K562 (cell line): ENCODE measurements around the gene GLI3. TPM values are rescaled to one million over a fixed set of nuclear protein-coding genes. Genes with fewer than 3 reads are reported as not detected.

Experiments used
- ATAC-seq: fragments of 200-7000 bp; cut with Tn5 transposase; 3 replicates; pipeline ENCODE4 v1.9.1; 2020; ENCODE audit warnings: moderate library complexity
- BruUV-seq: library from RNA; stranded (reverse); fragments of 400-500 nt; replicated peaks from 2 replicates; lab custom pipeline; 2021; lab: Mats Ljungman, UMichigan
- CTCF ChIA-PET: fragments of 300-600 bp; formaldehyde crosslinking; extraction: SDS; loops from one replicate; lab custom pipeline; 2021; ENCODE audit warnings: low intra/inter-chr PET ratio; lab: Yijun Ruan, JAX
- POLR2A ChIA-PET: fragments of 300-600, 350-650 bp; sonication (Branson Sonifier 250); formaldehyde crosslinking; extraction: SDS; loops from one replicate; lab custom pipeline; 2021; ENCODE audit warnings: antibody characterized with exemption, inconsistent platforms; lab: Yijun Ruan, JAX
- DNase-seq, 4 experiments: peaks; one replicate each; pipeline versions ENCODE4 v3.0.0 to v3.0.0-alpha.2; 2011 to 2018; ENCODE audit warnings: low spot score in 3 of 4, mixed read lengths in 3 of 4; ENCODE audit errors: extremely low read depth in 1 of 4
- FAIRE-seq: peaks from 2 replicates; lab custom pipeline; 2011; peaks lifted over from hg19 to GRCh38; lab: Jason Lieb, UNC
- H2AFZ ChIP-seq: 2 replicates; pipeline ENCODE4 v1.6.0; 2011; ENCODE audit warnings: low read depth, low read length, control low read depth, inconsistent platforms
- H3K27ac ChIP-seq: fragments of 200-600 bp; 3 replicates; pipeline ENCODE4 v1.8.0; 2011; ENCODE audit warnings: low read depth, mild to moderate bottlenecking, control low read depth, inconsistent platforms, low read length, moderate library complexity, mixed read lengths; ENCODE audit errors: extremely low read depth
- H3K27me3 ChIP-seq, 2 experiments: fragments of 300-600 bp in 1 of 2; 2 replicates in 1 of 2; 3 replicates in 1 of 2; pipeline versions ENCODE4 v1.6.0 to v1.8.0; 2011; ENCODE audit warnings: inconsistent platforms in 2 of 2, low read length in 2 of 2, mild to moderate bottlenecking in 1 of 2, mixed read lengths in 1 of 2, moderate library complexity in 1 of 2; ENCODE audit not compliant: control insufficient read depth in 2 of 2, insufficient read depth in 2 of 2
- H3K36me3 ChIP-seq: fragments of 300-600 bp; 3 replicates; pipeline ENCODE4 v1.8.0; 2011; ENCODE audit warnings: mild to moderate bottlenecking, low read length, inconsistent platforms; ENCODE audit not compliant: control insufficient read depth, insufficient read depth
- H3K4me1 ChIP-seq, 2 experiments: fragments of 200-600 bp in 1 of 2; replicated peaks in 1 of 2; 2 replicates in 1 of 2; 3 replicates in 1 of 2; pipeline versions ENCODE4 v1.5.1 to v1.8.0; 2011; ENCODE audit warnings: inconsistent platforms in 2 of 2, low read length in 2 of 2, mild to moderate bottlenecking in 1 of 2, mixed read lengths in 1 of 2, moderate library complexity in 1 of 2; ENCODE audit not compliant: control insufficient read depth in 2 of 2, insufficient read depth in 2 of 2
- H3K4me2 ChIP-seq: 2 replicates; pipeline ENCODE4 v1.6.1; 2011; ENCODE audit warnings: low read length, control low read depth, inconsistent platforms, mixed read lengths; ENCODE audit not compliant: insufficient read depth
- H3K4me3 ChIP-seq: fragments of 200-600 bp; sonication (generic), shearing (Covaris generic); 2 replicates; pipeline ENCODE4 v1.5.1; 2016; ENCODE audit warnings: control low read depth, inconsistent platforms
- H3K79me2 ChIP-seq: fragments of 200-600 bp; 3 replicates; pipeline ENCODE4 v1.8.0; 2011; ENCODE audit warnings: low read length, inconsistent platforms; ENCODE audit not compliant: control insufficient read depth, insufficient read depth
- H3K9ac ChIP-seq, 2 experiments: 2 replicates each; pipeline versions ENCODE4 v1.6.0 to v1.6.1; 2011; ENCODE audit warnings: low read depth in 2 of 2, low read length in 2 of 2, control low read depth in 1 of 2, inconsistent platforms in 1 of 2, mild to moderate bottlenecking in 1 of 2, mixed read lengths in 1 of 2; ENCODE audit not compliant: insufficient read depth in 1 of 2
- H3K9me1 ChIP-seq: one replicate; pipeline ENCODE4 v1.6.0; 2011; ENCODE audit warnings: inconsistent platforms, mild to moderate bottlenecking, low read length, moderate library complexity; ENCODE audit not compliant: control insufficient read depth, insufficient read depth
- H3K9me3 ChIP-seq: replicated peaks from 2 replicates; pipeline ENCODE4 v1.5.1; 2011; ENCODE audit warnings: low read depth, low read length, inconsistent platforms; ENCODE audit not compliant: control insufficient read depth, insufficient read depth
- H4K20me1 ChIP-seq: replicated peaks from 2 replicates; pipeline ENCODE4 v1.6.1; 2011; ENCODE audit warnings: low read length, inconsistent platforms, mixed read lengths; ENCODE audit not compliant: control insufficient read depth, insufficient read depth
- BCLAF1 ChIP-seq, 2 experiments: fragments of 450-650 bp in 1 of 2; IDR thresholded peaks; 2 replicates each; pipeline ENCODE4 v1.6.1; 2011 to 2017; ENCODE audit warnings: low read depth in 2 of 2, antibody characterized with exemption in 1 of 2, borderline replicate concordance in 1 of 2, low read length in 1 of 2, mild to moderate bottlenecking in 1 of 2, mixed read lengths in 1 of 2; ENCODE audit not compliant: control insufficient read depth in 1 of 2
- BMI1 ChIP-seq: fragments of 150-350 bp; IDR thresholded peaks from 2 replicates; pipeline ENCODE4 v1.6.1; 2014; ENCODE audit warnings: low read length
- FUS ChIP-seq: fragments of 200-400 bp; formaldehyde crosslinking; optimal IDR thresholded peaks from 2 replicates; pipeline ENCODE3; 2017; ENCODE audit warnings: low read depth, low read length
- ILK ChIP-seq: fragments of 450-650 bp; IDR thresholded peaks from 2 replicates; pipeline ENCODE4 v1.6.1; 2016; ENCODE audit warnings: missing genetic modification characterization, low read depth, mild to moderate bottlenecking, missing compliant biosample characterization, moderate library complexity, borderline replicate concordance
- SAFB ChIP-seq: fragments of 200-400 bp; formaldehyde crosslinking; IDR thresholded peaks from 2 replicates; pipeline ENCODE4 v1.6.1; 2017; ENCODE audit warnings: low read depth, low read length, borderline replicate concordance
- THAP7 ChIP-seq: fragments of 250-450 bp; sonication (Bioruptor Pico); IDR thresholded peaks from 2 replicates; pipeline ENCODE4 v1.5.0; 2021
- ZNF77 ChIP-seq: fragments of 250-450 bp; sonication (Bioruptor Pico); IDR thresholded peaks from 2 replicates; pipeline ENCODE4 v1.5.0; 2020
- WGBS: fragments of 100-300 bp; shearing (Covaris generic); methylation state at CpG from one replicate; pipeline ENCODE4 v1.1.6; 2016; ENCODE audit warnings: low coverage, mixed read lengths; ENCODE audit not compliant: insufficient coverage; ENCODE audit errors: missing lambda C conversion rate; 5-methylcytosine and 5-hydroxymethylcytosine counted together
- in situ Hi-C: fragments of 300-500 bp; cut with MboI; formaldehyde crosslinking; loops from 4 replicates; pipeline ENCODE4 v1.15.0; 2018; ENCODE audit warnings: inconsistent platforms, mixed read lengths
- intact Hi-C: fragments of 100-400 bp; cut with micrococcal nuclease; formaldehyde crosslinking; loops from 2 replicates; pipeline ENCODE4 v1.14.2; 2022
- polyA plus RNA-seq, 8 experiments: library from polyadenylated mRNA; depleted of rRNA in 4 of 8; stranded (reverse) in 5 of 8; unstranded in 3 of 8; fragments of >200 nt; fragmentation: Nextera tagmentation in 2 of 8; fragmentation: Illumina TruSeq in 1 of 8; extraction: Ambion mirVana in 2 of 8; extraction: Trizol in 1 of 8; gene quantifications; 2 replicates each; pipeline versions ENCODE4 v1.2.1 to v1.2.3, GENCODE V29; 2011 to 2014; ENCODE audit warnings: inconsistent platforms in 1 of 8, missing spikeins in 1 of 8
- total RNA-seq, 7 experiments: library from RNA; depleted of rRNA in 6 of 7; stranded (reverse); fragments of >200 nt in 6 of 7; fragmentation: Illumina TruSeq in 2 of 7; extraction: Trizol in 2 of 7; gene quantifications; 2 replicates each; pipeline versions ENCODE4 v1.2.1 to v1.2.3, GENCODE V29; 2011 to 2021; ENCODE audit warnings: low replicate concordance in 1 of 7

GLI3 gene
- total and polyA plus RNA-seq, 9 of the 15 experiments (the other 6 are each of a cell fraction or from before 2014, with no cell fraction given) = 0.01 to 0.18 (median 0.07) TPM; not detected in 6

- no peak for ATAC-seq
- ChIA-PET CTCF (interaction anchor here (0.6 kb wide), 1 partner anchor 32 kb away, joined by 4 read pairs; no protein-coding TSS in a partner anchor), POLR2A (no interaction called here)
- H3K4me3 ChIP-seq = no peak overlapping the region
- WGBS = 0% methylated on average over 3 of the region's 3 CpGs
- H3K9ac ChIP-seq = no peak overlapping the region
- no peak overlapping the region for H3K4me2 ChIP-seq
- intact Hi-C loops = no loop called here
- H3K9me3 ChIP-seq = no peaks in the 10 kb centered on the region
- BruUV-seq = no TSS peak
- no peak overlapping the region for H2AFZ ChIP-seq
- H3K79me2 ChIP-seq = no peaks in the 10 kb centered on the region
- H3K4me1 ChIP-seq = no peaks in the 10 kb centered on the region
- H3K9me1 ChIP-seq = no peaks in the 10 kb centered on the region
- TF ChIP-seq THAP7 (CRISPR knock-in tag) (no peak), SAFB (no peak), ZNF77 (CRISPR knock-in tag) (no peak), BCLAF1 (IDR thresholded peaks at IDR 0.05; ENCODE audit: borderline replicate concordance in 1 of 2, control insufficient read depth in 1 of 2, low read depth in 2 of 2, low read length in 1 of 2) (no peak), FUS (no peak), ILK (tag) (no peak), BMI1 (no peak)
- no peak for FAIRE-seq
- DNase-seq = no peak
- no peaks in the 10 kb centered on the region for H3K27me3 ChIP-seq
- in situ Hi-C loops = no loop called here
- no peaks in the 10 kb centered on the region for H4K20me1 ChIP-seq
- H3K27ac ChIP-seq = no peak overlapping the region
- no peaks in the 10 kb centered on the region for H3K36me3 ChIP-seq
Observed at GRCh38 chr7:42159130-42159529, 77.9 kb downstream of the GLI3 start.
